ENCODE measurements around the gene CCDC3.

CCDC3 gene

GRCh38 chr10:12924911-12925310 lies 76.6 kb downstream of the CCDC3 start:
- H3K36me3 ChIP-seq (ENCODE audit: insufficient read depth, low read length): no peaks in the 10 kb centered on the region
- H3K9me2 ChIP-seq (ENCODE audit: low read depth, low read length): no peaks in the 10 kb centered on the region
- no peak overlapping the region for H3K4me2 ChIP-seq (ENCODE audit: low read length)
- TF ChIP-seq, protein P1, sequence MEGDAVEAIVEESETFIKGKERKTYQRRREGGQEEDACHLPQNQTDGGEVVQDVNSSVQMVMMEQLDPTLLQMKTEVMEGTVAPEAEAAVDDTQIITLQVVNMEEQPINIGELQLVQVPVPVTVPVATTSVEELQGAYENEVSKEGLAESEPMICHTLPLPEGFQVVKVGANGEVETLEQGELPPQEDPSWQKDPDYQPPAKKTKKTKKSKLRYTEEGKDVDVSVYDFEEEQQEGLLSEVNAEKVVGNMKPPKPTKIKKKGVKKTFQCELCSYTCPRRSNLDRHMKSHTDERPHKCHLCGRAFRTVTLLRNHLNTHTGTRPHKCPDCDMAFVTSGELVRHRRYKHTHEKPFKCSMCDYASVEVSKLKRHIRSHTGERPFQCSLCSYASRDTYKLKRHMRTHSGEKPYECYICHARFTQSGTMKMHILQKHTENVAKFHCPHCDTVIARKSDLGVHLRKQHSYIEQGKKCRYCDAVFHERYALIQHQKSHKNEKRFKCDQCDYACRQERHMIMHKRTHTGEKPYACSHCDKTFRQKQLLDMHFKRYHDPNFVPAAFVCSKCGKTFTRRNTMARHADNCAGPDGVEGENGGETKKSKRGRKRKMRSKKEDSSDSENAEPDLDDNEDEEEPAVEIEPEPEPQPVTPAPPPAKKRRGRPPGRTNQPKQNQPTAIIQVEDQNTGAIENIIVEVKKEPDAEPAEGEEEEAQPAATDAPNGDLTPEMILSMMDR (IDR thresholded peaks at IDR 0.05; ENCODE audit: low read length): no peak
- TF ChIP-seq EZH2 (IDR thresholded peaks at IDR 0.05; ENCODE audit: borderline replicate concordance, low read length): no peak
- no peak overlapping the region for H3K4me3 ChIP-seq (ENCODE audit: low read depth, low read length, poor library complexity, severe bottlenecking)
- no peaks in the 10 kb centered on the region for H4K20me1 ChIP-seq (ENCODE audit: insufficient read depth, low read length)
- H3K9me3 ChIP-seq (ENCODE audit: low read length): no peaks in the 10 kb centered on the region
- H3F3A ChIP-seq (ENCODE audit: insufficient read depth, low read length): no peaks in the 10 kb centered on the region
- H2AFZ ChIP-seq (ENCODE audit: low read length): no peak overlapping the region
- no peaks in the 10 kb centered on the region for H3K79me2 ChIP-seq (ENCODE audit: insufficient read depth, low read length)
- no peaks in the 10 kb centered on the region for H3K27me3 ChIP-seq (ENCODE audit: insufficient read depth, low read length)
- H3K27ac ChIP-seq (ENCODE audit: low read depth, low read length, poor library complexity, severe bottlenecking): no peak overlapping the region
- H3K9ac ChIP-seq (ENCODE audit: low read length): no peak overlapping the region
- H3K4me1 ChIP-seq (ENCODE audit: insufficient read depth, low read length, severe bottlenecking): no peaks in the 10 kb centered on the region

DNA sequence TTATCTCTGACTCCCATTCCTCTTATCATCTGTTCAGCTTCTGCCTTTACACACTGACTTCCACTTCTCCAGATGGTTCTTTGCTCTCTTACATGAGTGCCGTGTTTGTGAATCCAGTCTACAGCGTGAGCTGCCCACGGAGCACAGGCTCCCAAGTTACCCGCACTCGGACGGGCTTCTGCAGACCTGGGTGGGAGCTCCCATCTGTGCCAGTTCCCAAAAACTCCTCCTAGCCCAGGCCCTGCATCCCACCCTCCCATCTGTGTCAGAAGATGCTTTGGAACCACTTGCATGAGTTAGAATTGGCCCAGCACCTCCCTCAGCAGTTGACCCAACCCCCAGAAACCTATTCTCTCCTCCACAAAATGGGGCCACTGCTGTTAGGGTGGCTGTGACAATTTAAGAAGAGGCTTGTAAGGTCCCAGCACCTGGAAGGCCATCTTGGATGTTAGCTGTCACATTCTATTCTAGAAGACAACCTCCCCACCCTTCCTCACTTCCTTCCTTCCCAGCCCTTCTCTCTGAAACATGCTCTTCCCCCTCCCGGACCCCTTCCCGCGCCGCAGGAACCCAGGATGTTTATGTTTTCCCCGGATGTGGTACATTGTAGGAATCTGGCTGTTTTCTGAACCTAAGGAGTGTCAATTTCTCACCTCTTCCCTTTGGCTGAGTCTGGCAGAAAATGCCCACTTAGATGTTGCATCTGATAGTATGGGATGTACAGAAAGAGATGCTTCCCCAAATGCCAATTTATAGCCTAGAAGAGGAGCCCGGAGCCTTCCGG lies 79.2 kb downstream of the CCDC3 start:
- no peak overlapping the region for H3K4me2 ChIP-seq (ENCODE audit: low read length)
- no peak overlapping the region for H2AFZ ChIP-seq (ENCODE audit: low read length)
- H3K27ac ChIP-seq (ENCODE audit: low read depth, low read length, poor library complexity, severe bottlenecking): no peak overlapping the region
- H4K20me1 ChIP-seq (ENCODE audit: insufficient read depth, low read length): no peaks in the 10 kb centered on the region
- H3F3A ChIP-seq (ENCODE audit: insufficient read depth, low read length): no peaks in the 10 kb centered on the region
- no peaks in the 10 kb centered on the region for H3K9me2 ChIP-seq (ENCODE audit: low read depth, low read length)
- no peaks in the 10 kb centered on the region for H3K27me3 ChIP-seq (ENCODE audit: insufficient read depth, low read length)
- no peak overlapping the region for H3K9ac ChIP-seq (ENCODE audit: low read length)
- no peaks in the 10 kb centered on the region for H3K4me1 ChIP-seq (ENCODE audit: insufficient read depth, low read length, severe bottlenecking)
- H3K9me3 ChIP-seq (ENCODE audit: low read length): no peaks in the 10 kb centered on the region
- H3K4me3 ChIP-seq (ENCODE audit: low read depth, low read length, poor library complexity, severe bottlenecking): no peak overlapping the region
- no peaks in the 10 kb centered on the region for H3K79me2 ChIP-seq (ENCODE audit: insufficient read depth, low read length)
- TF ChIP-seq EZH2 (IDR thresholded peaks at IDR 0.05; ENCODE audit: borderline replicate concordance, low read length): no peak
- TF ChIP-seq, protein P1 (IDR thresholded peaks at IDR 0.05; ENCODE audit: low read length): no peak
- no peaks in the 10 kb centered on the region for H3K36me3 ChIP-seq (ENCODE audit: insufficient read depth, low read length)

DNA sequence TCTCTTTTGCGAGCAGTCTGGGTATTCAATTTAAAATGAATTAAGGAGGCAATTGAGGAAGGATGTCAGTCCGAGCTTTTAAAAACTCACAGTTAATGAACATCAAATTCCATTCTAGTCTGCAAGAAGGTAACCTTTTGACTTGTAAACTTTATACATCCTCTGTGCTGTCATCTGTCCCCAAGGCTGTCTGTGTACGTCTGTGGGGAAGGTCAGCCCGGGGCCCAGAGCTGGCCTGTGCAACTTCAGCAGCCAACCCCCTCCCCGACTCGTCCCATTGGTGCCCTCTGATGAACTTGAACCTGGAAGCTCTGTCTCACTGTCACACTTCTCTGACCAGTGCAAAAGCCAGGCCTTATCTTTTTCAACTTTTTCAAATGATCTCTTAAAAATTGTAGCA lies 80.3 kb downstream of the CCDC3 start:
- Histone ChIP-seq H2AFZ (ENCODE audit: low read length) (no peak overlapping the region), H3K4me3 (ENCODE audit: low read depth, low read length, poor library complexity, severe bottlenecking) (no peak overlapping the region), H4K20me1 (ENCODE audit: insufficient read depth, low read length) (no peaks in the 10 kb centered on the region), H3K27ac (ENCODE audit: low read depth, low read length, poor library complexity, severe bottlenecking) (no peak overlapping the region), H3K27me3 (ENCODE audit: insufficient read depth, low read length) (no peaks in the 10 kb centered on the region), H3K9me2 (ENCODE audit: low read depth, low read length) (no peaks in the 10 kb centered on the region), H3K79me2 (ENCODE audit: insufficient read depth, low read length) (no peaks in the 10 kb centered on the region), H3K4me1 (ENCODE audit: insufficient read depth, low read length, severe bottlenecking) (no peaks in the 10 kb centered on the region), H3K4me2 (ENCODE audit: low read length) (no peak overlapping the region), H3K9me3 (ENCODE audit: low read length) (no peaks in the 10 kb centered on the region), H3F3A (ENCODE audit: insufficient read depth, low read length) (no peaks in the 10 kb centered on the region), H3K36me3 (ENCODE audit: insufficient read depth, low read length) (no peaks in the 10 kb centered on the region), H3K9ac (ENCODE audit: low read length) (no peak overlapping the region)
- TF ChIP-seq, protein P1 (IDR thresholded peaks at IDR 0.05; ENCODE audit: low read length): no peak

Measured in OCI-LY1 (cell line).